ENCODE results near the gene CTNNBL1.
"Not testable (repeated sequence)": the region's sequence is repeated elsewhere in the genome, so short reads cannot be mapped to it uniquely, and the experiment has no call there.

CTNNBL1 gene

GRCh38 chr20:37706298-37706697 is 12.5 kb downstream of the CTNNBL1 start:
- no peak for DNase-seq (ENCODE audit: low read depth)

GRCh38 chr20:37711001-37711400 is 17.2 kb downstream of the CTNNBL1 start:
- no peak for DNase-seq (ENCODE audit: low read depth)

- peak; percentile 32 for DNase-seq (ENCODE audit: low read depth)
Measured at GRCh38 chr20:37711994-37712964, 18.4 kb downstream of the CTNNBL1 start.

- DNase-seq (ENCODE audit: low read depth) = no peak
Measured at GRCh38 chr20:37713396-37713795, 19.6 kb downstream of the CTNNBL1 start.

- no peak for DNase-seq (ENCODE audit: low read depth)
Measured at GRCh38 chr20:37714978-37715672, 21.3 kb downstream of the CTNNBL1 start.

- no peak for DNase-seq (ENCODE audit: low read depth)
Measured at GRCh38 chr20:37721751-37722150, 27.9 kb downstream of the CTNNBL1 start.

- not testable (repeated sequence) for DNase-seq (ENCODE audit: low read depth)
Measured at GRCh38 chr20:37722312-37722711, 28.5 kb downstream of the CTNNBL1 start.

GRCh38 chr20:37723668-37724067 is 29.8 kb downstream of the CTNNBL1 start:
- DNase-seq (ENCODE audit: low read depth) = no peak

- no peak for DNase-seq (ENCODE audit: low read depth)
Measured at GRCh38 chr20:37725165-37725564, 31.3 kb downstream of the CTNNBL1 start.

- no peak for DNase-seq (ENCODE audit: low read depth)
Measured at GRCh38 chr20:37725855-37726254, 32.0 kb downstream of the CTNNBL1 start.

- DNase-seq (ENCODE audit: low read depth) = no peak
Measured at GRCh38 chr20:37726321-37726720, 32.5 kb downstream of the CTNNBL1 start.

- DNase-seq (ENCODE audit: low read depth) = peak; percentile 22
Measured at GRCh38 chr20:37726971-37727956, 33.4 kb downstream of the CTNNBL1 start.

GRCh38 chr20:37727957-37728634 is 34.3 kb downstream of the CTNNBL1 start:
- DNase-seq (ENCODE audit: low read depth) = no peak

- DNase-seq (ENCODE audit: low read depth) = no peak
Measured at GRCh38 chr20:37728635-37728983, 34.8 kb downstream of the CTNNBL1 start.

GRCh38 chr20:37729452-37729851 is 35.6 kb downstream of the CTNNBL1 start:
- no peak for DNase-seq (ENCODE audit: low read depth)

GRCh38 chr20:37729909-37730308 is 36.1 kb downstream of the CTNNBL1 start:
- no peak for DNase-seq (ENCODE audit: low read depth)

GRCh38 chr20:37733416-37733815 is 39.6 kb downstream of the CTNNBL1 start:
- DNase-seq (ENCODE audit: low read depth) = no peak

GRCh38 chr20:37734228-37734985 is 40.6 kb downstream of the CTNNBL1 start:
- peak; percentile 36 for DNase-seq (ENCODE audit: low read depth)

GRCh38 chr20:37735541-37735940 is 41.7 kb downstream of the CTNNBL1 start:
- DNase-seq (ENCODE audit: low read depth) = no peak

GRCh38 chr20:37736132-37736531 is 42.3 kb downstream of the CTNNBL1 start:
- DNase-seq (ENCODE audit: low read depth) = no peak
